BLaER1 treated with 17β-estradiol and CSF1 and Interleukin-3, amounts not matched to agents 10 nM and 100 nM (cell line): Measurements from ENCODE around the gene BCAS2.

Experiments used
- H3K27ac ChIP-seq, 11 experiments: shearing (Covaris generic); formaldehyde crosslinking; 2 replicates each; pipeline ENCODE4 v1.8.1; 2022
- H3K27me3 ChIP-seq, 11 experiments: shearing (Covaris generic); formaldehyde crosslinking; 2 replicates each; pipeline ENCODE4 v1.8.1; 2022
- H3K36me3 ChIP-seq, 11 experiments: shearing (Covaris generic); formaldehyde crosslinking; 2 replicates each; pipeline ENCODE4 v1.8.1; 2022
- H3K4me1 ChIP-seq, 10 experiments: shearing (Covaris generic); formaldehyde crosslinking; 2 replicates each; pipeline ENCODE4 v1.8.1; 2022
- H3K4me2 ChIP-seq, 11 experiments: shearing (Covaris generic); formaldehyde crosslinking; 2 replicates each; pipeline ENCODE4 v1.8.1; 2022
- H3K4me3 ChIP-seq, 10 experiments: shearing (Covaris generic); formaldehyde crosslinking; 2 replicates each; pipeline ENCODE4 v1.8.1; 2022
- H3K9ac ChIP-seq, 11 experiments: shearing (Covaris generic); formaldehyde crosslinking; 2 replicates each; pipeline ENCODE4 v1.8.1; 2022
- H3K9me3 ChIP-seq, 11 experiments: shearing (Covaris generic); formaldehyde crosslinking; replicated peaks in 1 of 11; 2 replicates each; pipeline ENCODE4 v1.8.1; 2022
- H4K20me1 ChIP-seq, 11 experiments: shearing (Covaris generic); formaldehyde crosslinking; 2 replicates each; pipeline ENCODE4 v1.8.1; 2022
- Cebpa-rat ChIP-seq, 11 experiments: shearing (Covaris generic); IDR thresholded peaks; 2 replicates each; pipeline ENCODE4 v1.8.1; 2022

Gene BCAS2

GRCh38 chr1:114581335-114582287 lies at the start of gene BCAS2:
Gene BCAS2 (minus strand): TSS chr1:114581615. CDS start chr1:114581591, 24 bp downstream.
- Histone ChIP-seq H3K4me2 (peak within 1 kb of the TSS; percentile 77 to 95 (median 92)), H3K9me3 (peaks cover 0 to 6% (median 0%) of the 10 kb centered on the region in 11 experiments; a peak in 3 of 22 replicates), H3K27me3 (no peaks in the 10 kb centered on the region), H3K9ac (peak within 1 kb of the TSS; percentile 77 to 91 (median 85)), H4K20me1 (peaks cover 0 to 21% (median 0%) of the 10 kb centered on the region in 11 experiments; a peak in 3 of 22 replicates), H3K27ac (peak within 1 kb of the TSS; percentile 77 to 92 (median 87)), H3K4me1 (peaks cover 15 to 25% (median 23%) of the 10 kb centered on the region in 10 experiments), H3K4me3 (peak within 1 kb of the TSS; percentile 72 to 84 (median 76)), H3K36me3 (peaks cover 29 to 38% (median 35%) of the 10 kb centered on the region in 11 experiments; a peak in 21 of 22 replicates)
- TF ChIP-seq Cebpa-rat (IDR thresholded peaks at IDR 0.05) = peak in 2 of 11 experiments; percentile 51 to 54; a peak in 2 of 22 replicates

- H3K9ac ChIP-seq = no peak overlapping the region
- TF ChIP-seq Cebpa-rat (IDR thresholded peaks at IDR 0.05) = no peak
Measured at GRCh38 chr1:114627107-114627506, 45.7 kb upstream of the BCAS2 start.

GRCh38 chr1:114623364-114623763 lies 41.9 kb upstream of the BCAS2 start:
- no peak overlapping the region for H3K4me3 ChIP-seq
- TF ChIP-seq Cebpa-rat (IDR thresholded peaks at IDR 0.05) = no peak
- no peak overlapping the region for H3K9ac ChIP-seq
- H3K4me2 ChIP-seq = no peak overlapping the region
- H3K27me3 ChIP-seq = no peaks in the 10 kb centered on the region
- no peaks in the 10 kb centered on the region for H3K36me3 ChIP-seq
- no peaks in the 10 kb centered on the region for H3K9me3 ChIP-seq
- H4K20me1 ChIP-seq = no peaks in the 10 kb centered on the region
- H3K27ac ChIP-seq = no peak overlapping the region
- H3K4me1 ChIP-seq = no peaks in the 10 kb centered on the region

More at GRCh38 chr1:114627107-114627506, 45.7 kb upstream of the BCAS2 start:
- H3K27me3 ChIP-seq = no peaks in the 10 kb centered on the region
- no peak overlapping the region for H3K4me3 ChIP-seq
- no peaks in the 10 kb centered on the region for H3K36me3 ChIP-seq
- H3K9me3 ChIP-seq = peaks cover 0 to 12% (median 6%) of the 10 kb centered on the region in 11 experiments; a peak in 9 of 22 replicates
- no peak overlapping the region for H3K4me2 ChIP-seq
- no peaks in the 10 kb centered on the region for H3K4me1 ChIP-seq
- no peaks in the 10 kb centered on the region for H4K20me1 ChIP-seq
- H3K27ac ChIP-seq = no peak overlapping the region

GRCh38 chr1:114620419-114620818 lies 39.0 kb upstream of the BCAS2 start:
- no peak for TF ChIP-seq Cebpa-rat (IDR thresholded peaks at IDR 0.05)
- peaks cover 0 to 7% (median 0%) of the 10 kb centered on the region in 11 experiments; a peak in 4 of 22 replicates for H3K9me3 ChIP-seq
- H3K4me1 ChIP-seq = no peaks in the 10 kb centered on the region
- H3K27me3 ChIP-seq = no peaks in the 10 kb centered on the region
- H4K20me1 ChIP-seq = no peaks in the 10 kb centered on the region
- no peak overlapping the region for H3K4me2 ChIP-seq
- H3K9ac ChIP-seq = no peak overlapping the region
- H3K27ac ChIP-seq = no peak overlapping the region
- H3K4me3 ChIP-seq = no peak overlapping the region
- no peaks in the 10 kb centered on the region for H3K36me3 ChIP-seq

GRCh38 chr1:114618606-114619005 lies 37.2 kb upstream of the BCAS2 start:
- H3K27me3 ChIP-seq = no peaks in the 10 kb centered on the region
- TF ChIP-seq Cebpa-rat (IDR thresholded peaks at IDR 0.05) = no peak
- H3K9me3 ChIP-seq = peaks cover 0 to 7% (median 0%) of the 10 kb centered on the region in 11 experiments; a peak in 4 of 22 replicates
- no peaks in the 10 kb centered on the region for H3K4me1 ChIP-seq
- H3K4me2 ChIP-seq = no peak overlapping the region
- no peak overlapping the region for H3K9ac ChIP-seq
- no peak overlapping the region for H3K27ac ChIP-seq
- H4K20me1 ChIP-seq = no peaks in the 10 kb centered on the region
- no peaks in the 10 kb centered on the region for H3K36me3 ChIP-seq
- H3K4me3 ChIP-seq = no peak overlapping the region

GRCh38 chr1:114610546-114611245 lies 29.3 kb upstream of the BCAS2 start:
- no peaks in the 10 kb centered on the region for H3K36me3 ChIP-seq
- no peak for TF ChIP-seq Cebpa-rat (IDR thresholded peaks at IDR 0.05)
- no peak overlapping the region for H3K4me2 ChIP-seq
- H4K20me1 ChIP-seq = no peaks in the 10 kb centered on the region
- no peak overlapping the region for H3K4me3 ChIP-seq
- no peaks in the 10 kb centered on the region for H3K9me3 ChIP-seq
- no peaks in the 10 kb centered on the region for H3K4me1 ChIP-seq
- H3K9ac ChIP-seq = no peak overlapping the region
- no peaks in the 10 kb centered on the region for H3K27me3 ChIP-seq
- no peak overlapping the region for H3K27ac ChIP-seq

GRCh38 chr1:114609826-114610225 lies 28.4 kb upstream of the BCAS2 start:
- Histone ChIP-seq H3K4me3 (no peak overlapping the region), H3K36me3 (no peaks in the 10 kb centered on the region), H3K9ac (no peak overlapping the region), H3K27me3 (no peaks in the 10 kb centered on the region), H3K9me3 (no peaks in the 10 kb centered on the region), H4K20me1 (no peaks in the 10 kb centered on the region), H3K27ac (no peak overlapping the region), H3K4me2 (no peak overlapping the region), H3K4me1 (no peaks in the 10 kb centered on the region)
- no peak for TF ChIP-seq Cebpa-rat (IDR thresholded peaks at IDR 0.05)

GRCh38 chr1:114609026-114609425 lies 27.6 kb upstream of the BCAS2 start:
- no peak for TF ChIP-seq Cebpa-rat (IDR thresholded peaks at IDR 0.05)
- Histone ChIP-seq H3K27ac (no peak overlapping the region), H3K27me3 (no peaks in the 10 kb centered on the region), H3K4me3 (no peak overlapping the region), H4K20me1 (no peaks in the 10 kb centered on the region), H3K9ac (no peak overlapping the region), H3K36me3 (no peaks in the 10 kb centered on the region), H3K4me1 (no peaks in the 10 kb centered on the region), H3K4me2 (no peak overlapping the region), H3K9me3 (no peaks in the 10 kb centered on the region)

GRCh38 chr1:114607223-114607622 lies 25.8 kb upstream of the BCAS2 start:
- Histone ChIP-seq H3K36me3 (no peaks in the 10 kb centered on the region), H4K20me1 (no peaks in the 10 kb centered on the region), H3K4me1 (no peaks in the 10 kb centered on the region), H3K4me2 (no peak overlapping the region), H3K27ac (no peak overlapping the region), H3K27me3 (no peaks in the 10 kb centered on the region), H3K9me3 (no peaks in the 10 kb centered on the region), H3K4me3 (no peak overlapping the region), H3K9ac (no peak overlapping the region)
- no peak for TF ChIP-seq Cebpa-rat (IDR thresholded peaks at IDR 0.05)
